DND-41 (cell line): ENCODE results near the gene LGALS7.

Source experiments
- ATAC-seq: fragments of 200-7000 bp; cut with Tn5 transposase; 3 replicates; pipeline ENCODE4 v1.9.1; 2021; ENCODE audit warnings: low read depth; ENCODE audit not compliant: insufficient read depth
- DNase-seq: peaks from one replicate; pipeline ENCODE4 v3.0.0-alpha.2; 2020
- H2AFZ ChIP-seq: 2 replicates; pipeline ENCODE4 v1.6.0; 2012; ENCODE audit warnings: low read depth, low read length
- H3K27ac ChIP-seq: 2 replicates; pipeline ENCODE4 v1.5.1; 2012; ENCODE audit warnings: low read length, inconsistent platforms
- H3K27me3 ChIP-seq: fragments of 200-600 bp; sonication (generic); 2 replicates; pipeline ENCODE4 v1.6.0; 2012; ENCODE audit warnings: low read length, mild to moderate bottlenecking, inconsistent platforms; ENCODE audit not compliant: insufficient read depth, poor library complexity
- H3K36me3 ChIP-seq: 2 replicates; pipeline ENCODE4 v1.5.1; 2012; ENCODE audit warnings: low read length, inconsistent platforms; ENCODE audit not compliant: insufficient read depth
- H3K4me1 ChIP-seq: 2 replicates; pipeline ENCODE4 v1.5.1; 2012; ENCODE audit warnings: mild to moderate bottlenecking, low read length; ENCODE audit not compliant: insufficient read depth
- H3K4me2 ChIP-seq: 2 replicates; pipeline ENCODE4 v1.6.0; 2012; ENCODE audit warnings: mild to moderate bottlenecking, moderate library complexity, low read length, inconsistent platforms; ENCODE audit not compliant: insufficient read depth
- H3K4me3 ChIP-seq, 2 experiments: fragments of 200-600 bp in 1 of 2; shearing (Covaris generic) in 1 of 2; 2 replicates each; pipeline ENCODE4 v1.5.1; 2012 to 2016; ENCODE audit warnings: inconsistent platforms in 2 of 2, low read length in 2 of 2, mild to moderate bottlenecking in 2 of 2, low read depth in 1 of 2, moderate library complexity in 1 of 2
- H3K79me2 ChIP-seq: 2 replicates; pipeline ENCODE4 v1.6.0; 2012; ENCODE audit warnings: low read length, inconsistent platforms; ENCODE audit not compliant: insufficient read depth
- H3K9ac ChIP-seq: 2 replicates; pipeline ENCODE4 v1.6.0; 2012; ENCODE audit warnings: low read depth, mild to moderate bottlenecking, inconsistent platforms, low read length, moderate library complexity
- H3K9me3 ChIP-seq: 2 replicates; pipeline ENCODE4 v1.5.1; 2012; ENCODE audit warnings: low read length, moderate library complexity, mild to moderate bottlenecking, inconsistent platforms; ENCODE audit not compliant: insufficient read depth, severe bottlenecking
- H4K20me1 ChIP-seq: 2 replicates; pipeline ENCODE4 v1.6.0; 2012; ENCODE audit warnings: low read length; ENCODE audit not compliant: insufficient read depth
- CTCF ChIP-seq: IDR thresholded peaks from 2 replicates; pipeline ENCODE4 v1.5.1; 2012; ENCODE audit warnings: borderline replicate concordance, low read length, moderate library complexity, mild to moderate bottlenecking; ENCODE audit not compliant: poor library complexity, severe bottlenecking; ENCODE audit errors: extremely low read depth
- EZH2 ChIP-seq: IDR thresholded peaks from 3 replicates; pipeline ENCODE4 v1.6.1; 2012; ENCODE audit warnings: borderline replicate concordance, low read depth, mild to moderate bottlenecking, moderate library complexity, low read length, inconsistent platforms; ENCODE audit not compliant: severe bottlenecking

LGALS7 gene

GRCh38 chr19:38736413-38737280 lies 36.7 kb downstream of the LGALS7 start:
- Histone ChIP-seq H3K36me3 (no peaks in the 10 kb centered on the region; the same call in 1 of the 2 replicates), H3K27me3 (no peaks in the 10 kb centered on the region), H2AFZ (no peak overlapping the region), H3K79me2 (no peaks in the 10 kb centered on the region), H4K20me1 (peaks cover 5% of the 10 kb centered on the region; the same call in 1 of the 2 replicates), H3K9me3 (no peaks in the 10 kb centered on the region), H3K4me1 (no peaks in the 10 kb centered on the region), H3K27ac (no peak overlapping the region), H3K4me2 (no peak overlapping the region), H3K9ac (no peak overlapping the region), H3K4me3 (no peak overlapping the region)
- ATAC-seq, result no peak
- peak; percentile 27 for DNase-seq
- TF ChIP-seq EZH2, result no peak
- no peak for TF ChIP-seq CTCF

GRCh38 chr19:38736036-38736412 lies 37.3 kb downstream of the LGALS7 start:
- H3K4me3 ChIP-seq, result no peak overlapping the region
- no peaks in the 10 kb centered on the region for H3K4me1 ChIP-seq
- no peak overlapping the region for H2AFZ ChIP-seq
- H3K36me3 ChIP-seq, result peaks cover 4% of the 10 kb centered on the region
- DNase-seq (no peak), ATAC-seq (no peak)
- TF ChIP-seq EZH2, result no peak
- no peak for TF ChIP-seq CTCF
- H3K9ac ChIP-seq, result no peak overlapping the region
- H3K4me2 ChIP-seq, result no peak overlapping the region
- no peaks in the 10 kb centered on the region for H3K27me3 ChIP-seq
- peaks cover 5% of the 10 kb centered on the region; the same call in 1 of the 2 replicates for H4K20me1 ChIP-seq
- no peaks in the 10 kb centered on the region for H3K79me2 ChIP-seq
- H3K27ac ChIP-seq, result no peak overlapping the region
- H3K9me3 ChIP-seq, result no peaks in the 10 kb centered on the region

- no peak for TF ChIP-seq CTCF
- TF ChIP-seq EZH2, result no peak
- no peak for ATAC-seq
- no peak overlapping the region for H2AFZ ChIP-seq
These were observed 38.0 kb downstream of the LGALS7 start for GRCh38 chr19:38735257-38735686.

More at GRCh38 chr19:38735257-38735686, 38.0 kb downstream of the LGALS7 start:
- H3K9ac ChIP-seq, result no peak overlapping the region
- H4K20me1 ChIP-seq, result peaks cover 5% of the 10 kb centered on the region; the same call in 1 of the 2 replicates
- no peaks in the 10 kb centered on the region for H3K9me3 ChIP-seq
- H3K4me2 ChIP-seq, result no peak overlapping the region
- H3K79me2 ChIP-seq, result no peaks in the 10 kb centered on the region
- DNase-seq, result no peak
- no peak overlapping the region for H3K4me3 ChIP-seq
- peaks cover 11% of the 10 kb centered on the region for H3K36me3 ChIP-seq
- H3K4me1 ChIP-seq, result no peaks in the 10 kb centered on the region
- H3K27me3 ChIP-seq, result no peaks in the 10 kb centered on the region
- no peak overlapping the region for H3K27ac ChIP-seq
